Calu3 (cell line): ENCODE data around the gene HOXD9. TPM values are rescaled to one million over a fixed set of nuclear protein-coding genes. Genes with fewer than 3 reads are reported as not detected.

Source experiments
- BruUV-seq: library from RNA; stranded (reverse); fragments of 400-500 nt; replicated peaks from 2 replicates; lab custom pipeline; 2021; lab: Mats Ljungman, UMichigan
- CTCF ChIA-PET: fragments of 300-600 bp; sonication (Branson Sonifier 250); formaldehyde crosslinking; loops from one replicate; lab custom pipeline; 2022; ENCODE audit warnings: antibody characterized with exemption; lab: Charles Lee
- DNase-seq: peaks from one replicate; pipeline ENCODE4 v3.0.0; 2022
- H3K27ac Mint-ChIP-seq: one replicate; pipeline ENCODE4 v1.8.0; 2022; ENCODE audit warnings: mixed read lengths; ENCODE audit not compliant: unreplicated experiment
- H3K27me3 Mint-ChIP-seq: one replicate; pipeline ENCODE4 v1.8.0; 2022; ENCODE audit warnings: mixed read lengths; ENCODE audit not compliant: unreplicated experiment
- H3K36me3 Mint-ChIP-seq: one replicate; pipeline ENCODE4 v1.8.0; 2022; ENCODE audit warnings: mild to moderate bottlenecking, moderate library complexity, mixed read lengths; ENCODE audit not compliant: insufficient read depth, unreplicated experiment
- H3K4me1 Mint-ChIP-seq: one replicate; pipeline ENCODE4 v1.8.0; 2022; ENCODE audit warnings: mild to moderate bottlenecking, low read depth, mixed read lengths; ENCODE audit not compliant: unreplicated experiment
- H3K4me3 Mint-ChIP-seq: one replicate; pipeline ENCODE4 v1.8.0; 2022; ENCODE audit warnings: mild to moderate bottlenecking, low read depth, moderate library complexity, mixed read lengths; ENCODE audit not compliant: unreplicated experiment
- H3K9me3 Mint-ChIP-seq: one replicate; pipeline ENCODE4 v1.8.0; 2022; ENCODE audit warnings: low read depth, mixed read lengths; ENCODE audit not compliant: unreplicated experiment
- CTCF ChIP-seq: fragments of 200-600 bp; IDR thresholded peaks from one replicate; pipeline ENCODE4 v1.8.0; 2022; ENCODE audit warnings: antibody characterized with exemption; ENCODE audit not compliant: unreplicated experiment
- intact Hi-C: fragments of 100-400 bp; cut with micrococcal nuclease; formaldehyde crosslinking; loops from one replicate; pipeline ENCODE4 v1.10.0; 2022; ENCODE audit not compliant: unreplicated experiment
- total RNA-seq: library from RNA; stranded (reverse); gene quantifications from 2 replicates; pipeline ENCODE4 v1.2.3, GENCODE V29; 2022

The HOXD9 gene
- total RNA-seq, 1 experiment from 2014 or later, result not detected

- no TSS peak for BruUV-seq
- CTCF ChIA-PET, result interaction anchor here (1.0 to 1.4 kb wide), 3 partner anchors 398 to 837 kb away, joined by 3 to 8 read pairs (median 3); no protein-coding TSS in a partner anchor
- Mint-ChIP-seq H3K9me3 (no peaks in the 10 kb centered on the region), H3K4me3 (peak overlapping the region; percentile 62), H3K27ac (no peak overlapping the region), H3K36me3 (no peaks in the 10 kb centered on the region), H3K27me3 (peaks cover 52% of the 10 kb centered on the region), H3K4me1 (no peaks in the 10 kb centered on the region)
- intact Hi-C loops, result no loop called here
- peak; percentile 73 for DNase-seq
- peak; percentile 83 for TF ChIP-seq CTCF
These were observed 34.2 kb upstream of the HOXD9 start for GRCh38 chr2:176088048-176088936.

GRCh38 chr2:176088937-176089842, 33.3 kb upstream of the HOXD9 start:
- H3K27me3 Mint-ChIP-seq, result peaks cover 58% of the 10 kb centered on the region
- no peaks in the 10 kb centered on the region for H3K9me3 Mint-ChIP-seq
- H3K27ac Mint-ChIP-seq, result no peak overlapping the region
- TF ChIP-seq CTCF, result no peak
- no peak overlapping the region for H3K4me3 Mint-ChIP-seq
- intact Hi-C loops, result no loop called here
- no peaks in the 10 kb centered on the region for H3K4me1 Mint-ChIP-seq
- CTCF ChIA-PET, result interaction anchor here (1.0 to 1.4 kb wide), 3 partner anchors 399 to 838 kb away, joined by 3 to 8 read pairs (median 3); no protein-coding TSS in a partner anchor
- DNase-seq, result no peak
- BruUV-seq, result no TSS peak
- no peaks in the 10 kb centered on the region for H3K36me3 Mint-ChIP-seq

GRCh38 chr2:176089843-176090395, 32.6 kb upstream of the HOXD9 start:
- no peak overlapping the region for H3K4me3 Mint-ChIP-seq
- no peaks in the 10 kb centered on the region for H3K9me3 Mint-ChIP-seq
- TF ChIP-seq CTCF, result no peak
- intact Hi-C loops, result no loop called here
- no peak overlapping the region for H3K27ac Mint-ChIP-seq
- no TSS peak for BruUV-seq
- CTCF ChIA-PET, result no interaction called here
- no peaks in the 10 kb centered on the region for H3K4me1 Mint-ChIP-seq
- H3K27me3 Mint-ChIP-seq, result peaks cover 60% of the 10 kb centered on the region
- DNase-seq, result no peak
- H3K36me3 Mint-ChIP-seq, result no peaks in the 10 kb centered on the region

- Mint-ChIP-seq H3K9me3 (no peaks in the 10 kb centered on the region), H3K27me3 (peaks cover 60% of the 10 kb centered on the region)
- CTCF ChIA-PET, result no interaction called here
These were observed 31.7 kb upstream of the HOXD9 start for GRCh38 chr2:176090862-176091261.

More at GRCh38 chr2:176090862-176091261, 31.7 kb upstream of the HOXD9 start:
- BruUV-seq, result no TSS peak
- no peak for DNase-seq
- H3K4me3 Mint-ChIP-seq, result no peak overlapping the region
- no peak for TF ChIP-seq CTCF
- intact Hi-C loops, result no loop called here
- no peaks in the 10 kb centered on the region for H3K4me1 Mint-ChIP-seq
- H3K36me3 Mint-ChIP-seq, result no peaks in the 10 kb centered on the region
- H3K27ac Mint-ChIP-seq, result no peak overlapping the region
